Smooth muscle cell (in vitro differentiated cells): Measurements from ENCODE around the gene CISD3. TPM values are rescaled to one million over a fixed set of nuclear protein-coding genes. Genes with fewer than 3 reads are reported as not detected.

Experiments
- DNase-seq: peaks from one replicate; lab custom pipeline; 2025; ENCODE audit not compliant: unreplicated experiment; lab: John Stamatoyannopoulos, UW
- H2AFZ ChIP-seq: fragments of 200-600 bp; sonication (generic); 2 replicates; pipeline ENCODE4 v1.6.0; 2016; ENCODE audit warnings: antibody characterized with exemption, low read depth, mild to moderate bottlenecking
- H3F3A ChIP-seq: fragments of 200-600 bp; sonication (generic); 2 replicates; pipeline ENCODE4 v1.6.0; 2017; ENCODE audit warnings: antibody characterized with exemption, low read depth
- H3K27ac ChIP-seq: fragments of 200-600 bp; sonication (generic); 2 replicates; pipeline ENCODE4 v1.5.1; 2016; ENCODE audit warnings: low read depth, mild to moderate bottlenecking
- H3K27me3 ChIP-seq: fragments of 200-600 bp; sonication (generic); 2 replicates; pipeline ENCODE4 v1.6.1; 2016; ENCODE audit warnings: low read depth, mild to moderate bottlenecking
- H3K36me3 ChIP-seq: fragments of 200-600 bp; sonication (generic); 2 replicates; pipeline ENCODE4 v1.5.1; 2016; ENCODE audit warnings: low read depth
- H3K4me1 ChIP-seq: fragments of 200-600 bp; sonication (generic); 2 replicates; pipeline ENCODE4 v1.5.1; 2016; ENCODE audit warnings: low read depth
- H3K4me2 ChIP-seq: fragments of 200-600 bp; sonication (generic); 2 replicates; pipeline ENCODE4 v1.6.0; 2016; ENCODE audit warnings: mild to moderate bottlenecking
- H3K4me3 ChIP-seq: fragments of 200-600 bp; sonication (generic); 2 replicates; pipeline ENCODE4 v1.5.1; 2016; ENCODE audit warnings: mild to moderate bottlenecking
- H3K79me2 ChIP-seq: fragments of 200-600 bp; sonication (generic); 2 replicates; pipeline ENCODE4 v1.6.0; 2016; ENCODE audit warnings: low read depth, mild to moderate bottlenecking
- H3K9ac ChIP-seq: fragments of 200-600 bp; sonication (generic); 2 replicates; pipeline ENCODE4 v1.6.0; 2016; ENCODE audit warnings: low read depth
- H3K9me3 ChIP-seq: fragments of 200-600 bp; sonication (generic); replicated peaks from 2 replicates; pipeline ENCODE4 v1.5.1; 2016; ENCODE audit warnings: low read depth
- H4K20me1 ChIP-seq: fragments of 200-600 bp; sonication (generic); 2 replicates; pipeline ENCODE4 v1.6.0; 2016; ENCODE audit warnings: low read depth
- whole genome bisulfite sequencing: methylation state at CpG from one replicate; pipeline ENCODE4 v1.1.7; 2016; ENCODE audit warnings: low lambda C conversion rate; 5-methylcytosine and 5-hydroxymethylcytosine counted together
- polyA plus RNA-seq: library from polyadenylated mRNA; unstranded; fragments of >200 nt; fragmentation: Nextera tagmentation; extraction: Ambion mirVana; gene quantifications from 2 replicates; pipeline ENCODE4 v1.2.1, GENCODE V29; 2016
- total RNA-seq: library from RNA; depleted of rRNA; stranded (reverse); fragments of >200 nt; gene quantifications from 2 replicates; pipeline ENCODE4 v1.2.3, GENCODE V29; 2014
- TF ChIP-seq, protein P1 (sequence below): fragments of 200-600 bp; sonication (generic); IDR thresholded peaks from 2 replicates; pipeline ENCODE4 v1.5.1; 2017; ENCODE audit warnings: borderline replicate concordance, mild to moderate bottlenecking, antibody characterized with exemption; ENCODE audit not compliant: insufficient read depth, poor library complexity, severe bottlenecking

Gene CISD3
- total and polyA plus RNA-seq, 2 experiments from 2014 or later, result 1.3 to 15.1 TPM

DNA sequence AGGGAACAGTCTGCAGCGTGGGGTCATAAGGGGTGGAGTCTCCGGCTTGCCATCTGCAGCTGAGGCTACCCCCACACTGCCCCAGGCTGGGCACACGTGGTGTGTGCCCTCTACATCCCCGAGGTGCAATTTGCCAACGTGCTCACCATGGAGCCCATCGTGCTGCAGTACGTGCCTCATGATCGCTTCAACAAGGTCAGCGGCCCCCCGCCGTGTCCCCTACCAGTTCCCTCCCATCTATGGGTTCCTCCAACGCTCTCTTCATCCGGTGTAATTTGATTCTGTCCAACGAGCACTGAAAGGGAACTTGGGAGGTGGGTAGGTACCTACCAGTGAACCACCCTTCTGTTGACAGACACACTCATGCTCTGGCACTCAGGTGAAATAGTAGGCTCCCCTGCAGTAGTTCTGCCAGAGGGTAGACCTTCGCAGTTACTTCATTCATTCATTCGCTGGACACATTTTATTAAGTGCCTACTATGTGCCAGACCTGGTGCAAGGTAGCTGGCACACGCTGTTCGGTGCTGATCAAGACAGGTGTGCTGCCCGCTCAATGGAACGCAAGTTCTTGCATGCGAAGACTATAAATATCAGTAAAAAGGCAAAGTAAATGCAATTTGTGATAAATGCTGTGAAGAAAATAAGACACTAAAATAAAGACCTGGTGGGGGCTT is 22.3 kb upstream of the CISD3 start:
- H3F3A ChIP-seq, result peaks cover 6% of the 10 kb centered on the region
- H3K27ac ChIP-seq, result no peak overlapping the region
- H3K27me3 ChIP-seq, result no peaks in the 10 kb centered on the region
- H3K4me1 ChIP-seq, result peaks cover 12% of the 10 kb centered on the region
- no peaks in the 10 kb centered on the region for H3K36me3 ChIP-seq
- H3K4me3 ChIP-seq, result no peak overlapping the region
- H2AFZ ChIP-seq, result no peak overlapping the region
- 89% methylated on average over 21 of the region's 21 CpGs for WGBS
- H3K79me2 ChIP-seq, result no peaks in the 10 kb centered on the region
- H3K4me2 ChIP-seq, result no peak overlapping the region
- TF ChIP-seq, protein P1, sequence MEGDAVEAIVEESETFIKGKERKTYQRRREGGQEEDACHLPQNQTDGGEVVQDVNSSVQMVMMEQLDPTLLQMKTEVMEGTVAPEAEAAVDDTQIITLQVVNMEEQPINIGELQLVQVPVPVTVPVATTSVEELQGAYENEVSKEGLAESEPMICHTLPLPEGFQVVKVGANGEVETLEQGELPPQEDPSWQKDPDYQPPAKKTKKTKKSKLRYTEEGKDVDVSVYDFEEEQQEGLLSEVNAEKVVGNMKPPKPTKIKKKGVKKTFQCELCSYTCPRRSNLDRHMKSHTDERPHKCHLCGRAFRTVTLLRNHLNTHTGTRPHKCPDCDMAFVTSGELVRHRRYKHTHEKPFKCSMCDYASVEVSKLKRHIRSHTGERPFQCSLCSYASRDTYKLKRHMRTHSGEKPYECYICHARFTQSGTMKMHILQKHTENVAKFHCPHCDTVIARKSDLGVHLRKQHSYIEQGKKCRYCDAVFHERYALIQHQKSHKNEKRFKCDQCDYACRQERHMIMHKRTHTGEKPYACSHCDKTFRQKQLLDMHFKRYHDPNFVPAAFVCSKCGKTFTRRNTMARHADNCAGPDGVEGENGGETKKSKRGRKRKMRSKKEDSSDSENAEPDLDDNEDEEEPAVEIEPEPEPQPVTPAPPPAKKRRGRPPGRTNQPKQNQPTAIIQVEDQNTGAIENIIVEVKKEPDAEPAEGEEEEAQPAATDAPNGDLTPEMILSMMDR, result no peak
- H3K9me3 ChIP-seq, result no peaks in the 10 kb centered on the region
- peaks cover 22% of the 10 kb centered on the region for H4K20me1 ChIP-seq
- no peak for DNase-seq
- no peak overlapping the region for H3K9ac ChIP-seq

DNA sequence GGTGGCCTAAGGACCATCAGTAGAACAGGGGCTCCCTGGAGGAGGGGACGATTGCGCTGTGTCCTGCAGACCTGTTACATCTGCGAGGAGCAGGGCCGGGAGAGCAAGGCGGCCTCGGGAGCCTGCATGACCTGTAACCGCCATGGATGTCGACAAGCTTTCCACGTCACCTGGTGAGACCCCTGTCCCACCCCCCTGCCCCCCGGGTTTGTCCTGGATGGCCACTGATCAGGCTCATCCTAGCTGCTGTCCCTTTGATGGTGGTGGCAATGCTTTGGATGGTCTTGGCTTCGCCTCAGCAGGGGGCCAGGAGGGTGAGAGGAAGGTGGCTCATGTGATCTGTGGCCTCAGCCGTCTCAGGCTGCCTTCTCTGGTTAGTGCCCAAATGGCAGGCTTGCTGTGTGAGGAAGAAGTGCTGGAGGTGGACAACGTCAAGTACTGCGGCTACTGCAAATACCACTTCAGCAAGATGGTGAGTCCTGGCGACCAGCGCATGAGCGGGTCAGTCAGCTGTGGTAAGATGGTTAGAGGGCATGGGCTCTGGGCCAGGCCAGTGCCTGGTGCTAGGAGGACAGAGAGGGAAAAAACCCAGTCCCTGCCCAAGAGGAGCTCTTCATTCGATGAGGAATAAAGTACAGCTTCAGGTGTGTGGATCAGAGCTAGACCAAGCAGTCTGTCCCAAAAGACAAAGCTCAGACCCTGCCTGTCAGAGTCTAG is 20.9 kb upstream of the CISD3 start:
- Histone ChIP-seq H3K79me2 (no peaks in the 10 kb centered on the region), H3F3A (no peaks in the 10 kb centered on the region), H3K4me2 (no peak overlapping the region), H4K20me1 (peaks cover 22% of the 10 kb centered on the region), H3K9me3 (no peaks in the 10 kb centered on the region), H3K27ac (no peak overlapping the region), H3K4me3 (no peak overlapping the region), H2AFZ (no peak overlapping the region), H3K36me3 (no peaks in the 10 kb centered on the region), H3K9ac (no peak overlapping the region), H3K27me3 (no peaks in the 10 kb centered on the region), H3K4me1 (peaks cover 5% of the 10 kb centered on the region)
- DNase-seq, result no peak
- WGBS, result 93% methylated on average over 18 of the region's 18 CpGs
- TF ChIP-seq, protein P1, result no peak

DNA sequence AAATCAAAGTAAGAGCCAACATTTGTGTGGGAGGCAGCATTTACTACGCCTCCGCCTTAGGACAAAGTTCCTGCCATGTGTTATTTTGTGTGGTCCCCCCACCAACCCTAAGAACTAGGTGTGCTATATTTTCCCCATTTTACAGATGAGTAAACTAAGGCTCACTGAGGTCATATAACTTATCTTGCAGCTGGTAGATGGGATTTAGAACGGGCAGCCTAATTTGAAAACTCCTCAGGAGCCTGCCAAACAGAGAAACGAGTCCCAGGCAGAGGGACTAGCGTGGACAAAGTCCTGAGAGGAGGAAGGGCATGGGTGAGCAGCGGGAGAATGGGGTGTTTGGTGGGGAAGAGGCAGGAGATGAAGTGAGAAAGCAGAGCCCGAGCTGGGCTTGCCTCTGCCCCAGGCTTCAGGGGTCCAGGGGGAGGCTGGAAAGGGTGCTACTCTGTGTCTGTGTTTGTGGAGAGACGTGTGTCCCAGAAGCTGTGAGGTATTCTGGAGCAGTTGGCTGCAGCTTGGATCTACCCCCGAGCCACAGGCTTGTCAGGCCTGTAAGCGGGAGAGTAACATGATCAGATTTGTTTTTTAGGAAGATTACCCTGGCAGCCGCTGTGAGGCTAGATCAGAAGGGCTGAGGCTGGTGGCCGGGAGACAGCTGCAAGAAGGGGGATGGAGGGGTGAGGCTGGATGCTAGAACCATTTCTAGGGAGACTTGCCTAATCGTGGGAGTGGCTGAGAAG is 20.1 kb upstream of the CISD3 start:
- no peak overlapping the region for H3K4me2 ChIP-seq
- no peak overlapping the region for H3K9ac ChIP-seq
- 91% methylated on average over 13 of the region's 13 CpGs for WGBS

More for the DNA sequence above, 20.1 kb upstream of the CISD3 start:
- Histone ChIP-seq H3F3A (no peaks in the 10 kb centered on the region), H3K9me3 (no peaks in the 10 kb centered on the region), H3K27me3 (no peaks in the 10 kb centered on the region), H3K4me3 (no peak overlapping the region), H2AFZ (no peak overlapping the region), H4K20me1 (peaks cover 22% of the 10 kb centered on the region), H3K27ac (no peak overlapping the region), H3K4me1 (peaks cover 5% of the 10 kb centered on the region), H3K36me3 (no peaks in the 10 kb centered on the region), H3K79me2 (no peaks in the 10 kb centered on the region)
- TF ChIP-seq, protein P1, result no peak
- no peak for DNase-seq
